ENCODE results near the gene LYPD6B.

The LYPD6B gene

GRCh38 chr2:149076863-149077412 is 38.4 kb downstream of the LYPD6B start:
- no peak for DNase-seq (ENCODE audit: low read depth)

- no peak for DNase-seq (ENCODE audit: low read depth)
These were observed 39.4 kb downstream of the LYPD6B start for GRCh38 chr2:149077861-149078260.

- no peak for DNase-seq (ENCODE audit: low read depth)
These were observed 41.6 kb downstream of the LYPD6B start for GRCh38 chr2:149080099-149080498.

- DNase-seq (ENCODE audit: low read depth), result no peak
These were observed 42.5 kb downstream of the LYPD6B start for GRCh38 chr2:149080971-149081370.

- DNase-seq (ENCODE audit: low read depth), result no peak
These were observed 43.6 kb downstream of the LYPD6B start for GRCh38 chr2:149082079-149082478.

- no peak for DNase-seq (ENCODE audit: low read depth)
These were observed 44.2 kb downstream of the LYPD6B start for GRCh38 chr2:149082735-149083134.

- DNase-seq (ENCODE audit: low read depth), result no peak
These were observed 46.7 kb downstream of the LYPD6B start for GRCh38 chr2:149084924-149085795.

- no peak for DNase-seq (ENCODE audit: low read depth)
These were observed 49.3 kb downstream of the LYPD6B start for GRCh38 chr2:149087751-149088150.

- no peak for DNase-seq (ENCODE audit: low read depth)
These were observed 50.6 kb downstream of the LYPD6B start for GRCh38 chr2:149089068-149089467.

- no peak for DNase-seq (ENCODE audit: low read depth)
These were observed 52.2 kb downstream of the LYPD6B start for GRCh38 chr2:149090706-149091105.

- no peak for DNase-seq (ENCODE audit: low read depth)
These were observed 55.1 kb downstream of the LYPD6B start for GRCh38 chr2:149093579-149093978.

GRCh38 chr2:149094217-149095015 is 55.9 kb downstream of the LYPD6B start:
- no peak for DNase-seq (ENCODE audit: low read depth)

GRCh38 chr2:149098701-149099100 is 60.2 kb downstream of the LYPD6B start:
- no peak for DNase-seq (ENCODE audit: low read depth)

- DNase-seq (ENCODE audit: low read depth), result no peak
These were observed 60.8 kb downstream of the LYPD6B start for GRCh38 chr2:149099298-149099697.

- DNase-seq (ENCODE audit: low read depth), result no peak
These were observed 62.5 kb downstream of the LYPD6B start for GRCh38 chr2:149100739-149101699.

GRCh38 chr2:149101818-149102217 is 63.3 kb downstream of the LYPD6B start:
- no peak for DNase-seq (ENCODE audit: low read depth)

- DNase-seq (ENCODE audit: low read depth), result no peak
These were observed 64.7 kb downstream of the LYPD6B start for GRCh38 chr2:149103081-149103620.

GRCh38 chr2:149104221-149104620 is 65.7 kb downstream of the LYPD6B start:
- no peak for DNase-seq (ENCODE audit: low read depth)

- no peak for DNase-seq (ENCODE audit: low read depth)
These were observed 73.6 kb downstream of the LYPD6B start for GRCh38 chr2:149112068-149112467.

- DNase-seq (ENCODE audit: low read depth), result no peak
These were observed 74.2 kb downstream of the LYPD6B start for GRCh38 chr2:149112713-149113112.

- no peak for DNase-seq (ENCODE audit: low read depth)
These were observed 77.3 kb downstream of the LYPD6B start for GRCh38 chr2:149115781-149116180.
